CD1c-positive myeloid dendritic cell (primary cell): Measurements from ENCODE around the gene RAD51.

ENCODE experiments used
- DNase-seq: peaks from one replicate; pipeline ENCODE4 v3.0.0-alpha.2; 2016; ENCODE audit errors: extremely low spot score

RAD51 gene

GRCh38 chr15:40762919-40763800, 68.2 kb downstream of the RAD51 start:
- DNase-seq: peak; percentile 36

GRCh38 chr15:40763801-40764628, 69.0 kb downstream of the RAD51 start, which contains the start of gene GCHFR:
GCHFR (plus strand) TSS chr15:40764068; CDS start chr15:40764181, 113 bp downstream.
- peak; percentile 77 for DNase-seq

GRCh38 chr15:40764629-40765103, 69.7 kb downstream of the RAD51 start:
- peak; percentile 18 for DNase-seq

DNA sequence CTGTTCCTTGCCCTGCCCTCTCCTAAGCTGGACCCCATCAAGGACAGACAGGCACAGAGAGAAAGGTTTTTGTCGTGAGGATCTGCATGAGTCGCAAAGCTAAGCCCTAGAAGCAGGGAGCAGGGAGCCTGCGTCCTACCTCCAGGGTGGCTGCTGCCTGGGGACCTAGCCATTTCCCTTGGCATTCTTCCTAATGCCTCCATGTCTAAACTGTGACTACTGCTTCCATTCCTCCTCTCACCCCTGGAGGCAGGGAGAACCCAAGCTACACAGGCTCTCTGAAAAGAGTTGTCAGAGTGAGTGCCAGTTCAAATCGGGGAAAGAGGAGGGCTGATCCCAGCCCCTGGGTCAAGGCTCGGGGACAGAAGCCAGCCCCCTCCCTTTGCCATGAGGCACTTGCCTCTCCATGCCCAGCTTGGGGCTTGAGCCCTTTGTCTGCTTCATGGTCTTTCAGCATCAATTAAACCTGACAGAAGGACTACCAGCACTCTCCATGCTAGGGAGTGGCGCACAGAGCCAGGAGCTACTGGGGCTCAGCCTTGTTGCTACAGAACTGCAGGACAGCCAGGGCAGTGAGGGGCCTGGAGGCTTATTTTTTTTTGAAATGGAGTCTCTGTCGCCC, 71.3 kb downstream of the RAD51 start:
- no peak for DNase-seq

DNA sequence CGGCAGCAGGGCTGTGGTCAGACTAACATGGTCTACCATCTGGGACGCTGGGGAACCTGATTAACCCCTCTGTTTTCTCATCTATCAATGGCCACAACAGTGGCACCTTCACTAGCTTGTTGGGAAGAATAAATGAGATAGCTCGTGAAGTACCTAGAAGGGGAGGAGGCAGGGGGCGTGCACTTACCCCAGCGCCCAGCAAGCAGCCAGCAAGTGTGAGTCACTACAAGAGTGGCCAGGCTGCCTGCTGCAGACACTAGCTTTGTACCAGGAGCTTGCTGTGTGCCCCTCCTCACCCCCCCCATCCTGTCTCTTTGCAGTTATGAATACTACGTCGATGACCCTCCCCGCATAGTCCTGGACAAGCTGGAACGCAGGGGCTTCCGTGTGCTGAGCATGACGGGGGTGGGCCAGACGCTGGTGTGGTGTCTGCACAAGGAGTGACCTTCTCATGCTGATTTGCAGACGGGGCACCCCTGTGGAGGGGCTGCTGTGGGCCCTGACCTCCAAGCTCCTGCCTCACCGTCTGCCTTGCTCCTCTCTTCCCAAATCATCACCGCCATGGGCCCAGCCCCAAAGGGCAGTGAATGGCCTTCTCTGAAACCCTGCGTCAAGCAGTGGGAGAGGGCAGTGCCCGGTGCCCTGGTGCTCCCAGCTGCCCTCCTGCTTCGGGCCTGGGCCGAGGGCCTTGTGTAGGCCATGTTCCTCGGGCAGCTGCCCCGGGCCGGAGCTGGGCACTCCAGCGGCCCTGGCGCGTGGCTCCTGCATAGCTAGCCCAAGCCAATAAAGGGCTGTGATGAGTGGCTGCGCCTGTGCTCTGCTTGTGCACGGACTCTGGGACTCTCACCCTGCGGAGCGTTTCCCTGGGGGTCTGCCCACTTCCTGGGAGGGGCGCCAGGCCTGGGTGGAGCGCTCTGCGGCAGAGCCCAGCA, 72.2 kb downstream of the RAD51 start:
- DNase-seq: no peak

DNA sequence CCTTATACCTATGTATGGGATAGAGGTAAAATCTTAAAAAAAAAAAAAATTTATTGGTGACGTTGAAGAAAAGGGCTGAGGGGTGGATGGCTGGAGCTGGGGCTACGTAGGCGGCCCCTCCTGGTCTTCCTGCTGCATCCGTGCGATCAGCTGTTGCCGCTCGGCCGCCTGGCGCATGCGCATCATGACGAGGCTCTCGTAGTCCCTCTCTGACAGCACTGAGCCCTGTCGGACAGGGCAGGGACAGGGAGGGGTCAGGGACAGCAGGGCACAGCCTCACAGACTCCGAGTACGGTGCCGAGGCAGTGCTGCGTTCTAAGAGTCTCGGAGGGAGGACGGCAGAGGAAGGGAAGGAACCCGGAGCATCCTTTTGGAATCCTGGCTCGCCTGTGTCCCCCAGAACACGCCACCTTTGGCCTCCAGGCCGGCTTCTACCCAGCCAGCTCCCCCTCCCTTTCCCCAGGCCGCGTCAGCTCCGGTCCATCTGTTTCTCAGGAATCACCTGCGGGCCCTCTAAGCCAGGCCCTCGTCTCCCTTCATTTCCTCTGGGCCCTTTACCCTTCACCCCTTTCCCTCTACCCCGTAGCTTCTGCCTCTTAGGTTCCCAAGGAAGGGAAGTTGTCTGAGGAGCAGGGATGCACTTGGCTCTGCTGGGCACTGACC, 73.0 kb downstream of the RAD51 start:
- no peak for DNase-seq

GRCh38 chr15:40768521-40769273, 73.7 kb downstream of the RAD51 start:
- no peak for DNase-seq

- DNase-seq: peak; percentile 61
Measured at GRCh38 chr15:40769274-40770146, 74.5 kb downstream of the RAD51 start, which contains the start of gene C15orf62. C15orf62 (plus strand) TSS chr15:40769980; CDS start chr15:40770496, 516 bp downstream.

DNA sequence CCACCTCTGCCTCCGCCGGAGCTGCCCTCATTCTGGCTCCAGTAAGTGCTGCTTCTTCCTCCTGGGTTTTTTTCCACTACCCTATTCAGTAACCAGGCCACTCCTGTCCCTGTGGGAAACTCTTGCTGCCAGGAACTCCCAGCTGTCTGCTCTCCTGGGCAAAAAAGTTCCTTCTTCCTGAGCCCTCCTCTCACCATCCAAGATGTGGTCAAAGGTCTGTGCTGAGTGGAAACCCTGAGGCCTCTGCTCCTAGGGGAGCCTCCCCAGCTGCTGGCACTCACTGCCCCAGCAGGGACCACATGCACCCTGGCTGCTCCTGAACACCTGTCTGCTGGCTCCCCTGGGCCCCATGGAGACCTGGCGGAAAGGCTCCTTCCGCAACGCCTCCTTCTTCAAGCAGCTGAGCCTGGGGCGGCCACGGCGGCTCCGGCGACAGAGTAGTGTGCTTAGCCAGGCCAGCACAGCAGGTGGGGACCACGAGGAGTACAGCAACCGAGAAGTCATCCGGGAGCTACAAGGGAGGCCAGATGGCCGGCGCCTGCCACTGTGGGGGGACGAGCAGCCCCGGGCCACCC, 75.3 kb downstream of the RAD51 start:
- DNase-seq: peak; percentile 24

DNA sequence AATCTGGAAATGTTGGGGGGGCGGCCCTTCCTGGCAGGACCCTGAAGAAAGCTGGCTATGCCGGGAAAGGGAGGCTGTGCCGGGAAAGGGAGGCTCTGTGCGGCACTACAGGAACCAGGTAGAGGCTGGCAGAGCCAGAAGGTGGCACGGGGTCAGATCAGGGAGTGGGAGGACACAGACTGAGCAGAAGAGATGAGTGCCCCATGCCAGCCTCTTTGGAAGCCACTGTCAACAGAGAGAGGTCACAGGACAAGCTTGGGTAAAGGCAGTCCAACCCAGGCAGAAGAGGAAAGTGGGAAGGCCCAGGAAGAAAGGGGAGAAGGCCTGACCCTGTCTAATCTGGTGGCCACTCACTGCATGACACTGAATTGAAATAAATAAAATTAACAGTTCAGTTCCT, 76.3 kb downstream of the RAD51 start:
- DNase-seq: no peak

DNA sequence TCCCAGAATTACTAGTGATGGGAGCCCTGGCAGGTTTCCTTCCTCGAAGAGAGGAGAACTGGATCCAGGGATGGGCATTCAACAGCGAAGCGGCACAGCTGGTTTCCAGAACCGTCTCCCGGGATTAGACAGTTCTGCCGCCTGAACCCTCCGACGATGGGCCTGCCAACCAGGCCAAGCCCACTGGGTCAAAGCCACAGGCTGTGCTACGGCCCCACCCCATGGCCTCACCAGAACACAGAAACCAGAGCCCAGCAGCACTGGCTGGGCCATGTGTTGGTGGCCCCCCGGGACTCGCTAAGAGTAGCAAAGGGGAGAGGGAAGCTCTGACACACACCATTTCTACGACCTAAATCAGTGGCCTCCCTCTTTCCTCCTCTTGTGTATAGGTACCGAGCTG, 77.0 kb downstream of the RAD51 start:
- no peak for DNase-seq

- DNase-seq: no peak
Measured at GRCh38 chr15:40773496-40773895, 78.5 kb downstream of the RAD51 start.

DNA sequence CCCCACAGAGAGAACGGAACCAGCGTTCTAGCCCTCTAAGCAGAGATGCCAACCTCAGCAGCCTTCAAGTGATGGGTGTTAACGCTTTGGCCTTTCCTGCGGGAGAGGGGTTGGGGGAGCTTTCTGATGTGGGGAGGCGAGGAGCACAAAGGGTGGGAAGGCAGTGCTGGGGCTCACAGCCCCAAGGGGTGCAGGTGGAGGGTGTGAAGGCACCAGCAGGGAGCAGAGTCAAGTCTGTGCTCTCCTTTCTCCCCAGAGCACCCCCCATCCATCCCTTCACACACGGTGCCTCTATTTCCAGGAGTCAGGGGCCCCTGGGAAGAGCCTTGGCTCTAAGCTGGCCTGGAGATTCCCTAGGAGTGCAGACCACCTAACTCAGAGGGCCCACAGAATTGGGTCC, 78.9 kb downstream of the RAD51 start:
- no peak for DNase-seq

GRCh38 chr15:40775007-40775406, 80.0 kb downstream of the RAD51 start:
- DNase-seq: no peak

GRCh38 chr15:40775740-40776536, 81.0 kb downstream of the RAD51 start:
- no peak for DNase-seq

- DNase-seq: peak; percentile 58
Measured at GRCh38 chr15:40776537-40777141, 81.7 kb downstream of the RAD51 start.
